Measurements from ENCODE around the gene TRMT2A.
A peak's percentile ranks its signal among the peaks of the same experiment; 100 is the strongest.

Gene TRMT2A

DNA sequence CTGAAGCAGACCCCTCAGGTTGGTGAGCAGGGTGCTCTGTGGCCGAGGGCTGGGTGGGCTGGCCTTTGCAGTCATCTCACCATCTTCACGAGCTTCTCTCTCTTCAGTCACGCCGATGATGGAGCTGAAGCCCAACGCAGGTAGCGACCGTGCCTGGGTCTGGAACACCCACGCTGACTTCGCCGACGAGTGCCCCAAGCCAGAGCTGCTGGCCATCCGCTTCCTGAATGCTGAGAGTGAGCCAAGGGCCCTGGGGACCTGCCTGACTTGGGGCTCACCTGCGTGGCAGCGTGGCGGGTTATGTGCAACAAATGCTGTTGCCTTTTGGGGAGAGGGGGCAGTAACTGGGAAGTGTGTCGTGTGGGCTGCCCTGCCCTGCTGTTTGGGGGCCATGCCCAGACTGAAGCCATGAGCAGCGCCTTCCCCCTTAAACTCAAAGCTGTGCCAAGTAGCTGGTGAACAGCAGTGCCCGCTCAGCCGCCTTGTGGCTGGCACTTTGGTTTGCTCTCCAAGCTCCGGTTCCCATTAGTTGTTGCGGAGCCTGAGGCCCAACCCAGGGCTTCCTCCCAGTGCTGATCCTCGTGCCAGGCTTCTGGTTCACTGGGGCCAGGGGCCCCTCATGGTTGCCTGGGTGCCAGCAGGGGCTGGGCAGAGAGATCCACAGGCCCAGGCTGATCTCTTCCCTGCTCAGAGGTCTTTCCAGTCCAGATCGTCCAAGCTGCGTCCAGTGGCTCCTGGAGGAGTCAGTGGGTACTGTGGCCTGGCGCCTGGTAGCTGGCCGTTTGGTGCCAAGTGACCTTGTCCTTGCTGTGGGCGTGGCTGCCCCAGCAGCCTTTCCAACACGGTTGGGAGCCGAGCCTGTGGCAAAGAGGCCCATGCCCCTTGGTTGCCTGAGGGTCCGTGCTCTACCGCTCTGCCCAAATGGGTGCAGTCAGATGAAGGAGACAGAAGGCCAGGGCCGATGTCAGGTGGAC, 8.5 kb upstream of the TRMT2A start:
- no peak for DNase-seq (ENCODE audit: low read depth, low spot score)
- ChIA-PET CTCF (no interaction called here), POLR2A (no interaction called here)
- TF ChIP-seq, protein P1, sequence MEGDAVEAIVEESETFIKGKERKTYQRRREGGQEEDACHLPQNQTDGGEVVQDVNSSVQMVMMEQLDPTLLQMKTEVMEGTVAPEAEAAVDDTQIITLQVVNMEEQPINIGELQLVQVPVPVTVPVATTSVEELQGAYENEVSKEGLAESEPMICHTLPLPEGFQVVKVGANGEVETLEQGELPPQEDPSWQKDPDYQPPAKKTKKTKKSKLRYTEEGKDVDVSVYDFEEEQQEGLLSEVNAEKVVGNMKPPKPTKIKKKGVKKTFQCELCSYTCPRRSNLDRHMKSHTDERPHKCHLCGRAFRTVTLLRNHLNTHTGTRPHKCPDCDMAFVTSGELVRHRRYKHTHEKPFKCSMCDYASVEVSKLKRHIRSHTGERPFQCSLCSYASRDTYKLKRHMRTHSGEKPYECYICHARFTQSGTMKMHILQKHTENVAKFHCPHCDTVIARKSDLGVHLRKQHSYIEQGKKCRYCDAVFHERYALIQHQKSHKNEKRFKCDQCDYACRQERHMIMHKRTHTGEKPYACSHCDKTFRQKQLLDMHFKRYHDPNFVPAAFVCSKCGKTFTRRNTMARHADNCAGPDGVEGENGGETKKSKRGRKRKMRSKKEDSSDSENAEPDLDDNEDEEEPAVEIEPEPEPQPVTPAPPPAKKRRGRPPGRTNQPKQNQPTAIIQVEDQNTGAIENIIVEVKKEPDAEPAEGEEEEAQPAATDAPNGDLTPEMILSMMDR (IDR thresholded peaks at IDR 0.05; ENCODE audit: insufficient read depth, low read length, missing control alignments): no peak
- no peak overlapping the region for H3K4me3 ChIP-seq (ENCODE audit: low read depth, low read length)

DNA sequence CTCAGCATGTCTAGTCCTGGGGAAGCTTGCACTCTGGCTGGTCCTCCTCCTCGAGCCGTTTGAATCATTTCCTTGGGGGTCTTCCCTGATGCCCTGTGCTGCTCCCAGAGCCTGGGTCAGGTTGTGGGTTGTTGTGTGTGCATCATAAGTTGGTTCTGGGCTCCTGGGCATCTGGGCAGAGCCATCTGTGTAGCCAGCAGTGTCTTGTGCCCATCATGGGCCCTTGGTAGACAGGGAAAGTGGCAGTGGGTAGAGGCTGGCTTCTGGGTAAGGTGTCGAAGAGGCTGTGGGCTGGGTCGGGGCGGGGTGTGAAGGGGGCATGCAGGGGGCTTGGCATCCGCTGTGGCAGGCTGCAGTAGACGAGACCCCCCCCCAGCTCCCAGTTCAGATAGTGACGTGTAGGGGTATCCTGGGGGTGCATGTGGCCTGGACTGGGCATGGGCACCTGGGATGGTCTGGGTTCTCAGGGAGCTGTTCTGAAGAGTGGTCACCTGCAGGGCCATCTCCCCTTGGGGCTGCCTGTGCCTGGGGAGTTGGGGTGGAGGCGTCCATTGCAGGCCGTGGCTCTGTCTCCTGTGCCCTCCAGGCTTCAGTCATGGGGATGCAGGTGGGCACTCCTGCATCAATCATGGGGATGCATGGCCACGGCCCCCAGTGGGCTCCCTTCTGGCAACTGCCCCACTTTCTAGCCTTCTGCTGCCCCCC, 7.2 kb upstream of the TRMT2A start:
- TF ChIP-seq, protein P1 (IDR thresholded peaks at IDR 0.05; ENCODE audit: insufficient read depth, low read length, missing control alignments): no peak
- ChIA-PET CTCF (interaction anchor here (1.2 kb wide), 1 partner anchor 109 kb away, joined by 3 read pairs; no protein-coding TSS in a partner anchor), POLR2A (no interaction called here)
- no peak overlapping the region for H3K4me3 ChIP-seq (ENCODE audit: low read depth, low read length)
- DNase-seq (ENCODE audit: low read depth, low spot score): no peak

DNA sequence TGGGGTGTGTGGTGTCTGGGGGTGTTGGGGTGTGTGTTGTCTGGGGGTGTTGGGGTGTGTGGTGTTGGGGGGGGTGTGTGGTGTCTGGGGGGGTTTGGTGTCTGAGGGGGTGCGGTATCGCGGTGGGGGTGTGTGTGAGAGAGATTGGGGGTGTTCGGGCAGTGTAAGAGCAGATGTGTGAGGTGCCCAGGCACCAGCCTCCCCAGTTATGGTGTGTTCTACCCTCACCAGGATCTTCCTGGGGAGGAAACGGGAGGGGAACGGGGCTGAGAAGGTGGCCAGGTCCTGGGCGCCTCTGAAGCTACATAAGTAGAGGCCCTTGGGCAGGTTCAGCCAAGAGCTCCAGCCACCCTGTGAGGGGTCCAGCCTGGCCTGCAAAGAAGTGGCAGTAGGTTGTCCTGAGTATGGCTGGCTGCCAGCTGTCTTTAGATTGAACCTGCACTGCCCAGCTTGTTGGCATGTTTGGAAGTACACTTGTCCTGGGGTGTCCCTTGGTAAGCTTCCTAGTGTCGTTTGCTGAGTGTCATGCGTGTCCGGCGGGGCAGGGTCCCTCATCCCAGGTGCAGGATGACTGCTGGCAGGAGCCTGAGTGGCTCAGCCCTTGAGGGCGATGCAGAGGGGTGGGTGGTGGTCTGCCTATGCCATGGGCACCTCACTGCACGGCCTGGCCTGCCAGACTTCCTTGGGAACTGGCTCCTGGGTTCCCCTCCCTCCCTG, 6.5 kb upstream of the TRMT2A start:
- CTCF ChIA-PET: interaction anchor here (1.2 kb wide), 1 partner anchor 109 kb away, joined by 3 read pairs; no protein-coding TSS in a partner anchor
- TF ChIP-seq, protein P1 (IDR thresholded peaks at IDR 0.05; ENCODE audit: insufficient read depth, low read length, missing control alignments): no peak
- DNase-seq (ENCODE audit: low read depth, low spot score): no peak
- POLR2A ChIA-PET: no interaction called here
- H3K4me3 ChIP-seq (ENCODE audit: low read depth, low read length): no peak overlapping the region

DNA sequence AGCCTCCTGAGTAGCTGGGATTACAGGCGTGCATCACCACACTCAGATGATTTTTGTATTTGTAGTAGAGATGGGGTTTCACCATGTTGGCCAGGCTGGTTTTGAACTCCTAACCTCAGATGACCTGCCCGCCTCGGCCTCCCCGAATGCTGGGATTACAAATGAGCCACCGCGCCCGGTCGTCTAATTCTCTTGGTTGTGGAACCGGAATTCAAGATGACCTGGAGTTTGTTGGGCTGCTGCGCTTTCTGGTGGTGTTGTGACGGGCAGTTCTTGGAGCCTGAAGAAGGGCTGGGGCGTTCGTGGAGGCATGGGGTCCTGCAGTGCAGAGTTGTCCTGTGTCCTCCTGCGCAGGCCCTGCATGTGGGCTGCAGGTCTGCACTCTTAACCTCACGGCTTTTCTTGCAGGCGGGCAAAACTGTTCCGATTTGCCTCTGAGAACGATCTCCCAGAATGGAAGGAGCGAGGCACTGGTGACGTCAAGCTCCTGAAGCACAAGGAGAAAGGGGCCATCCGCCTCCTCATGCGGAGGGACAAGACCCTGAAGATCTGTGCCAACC, 4.9 kb upstream of the TRMT2A start:
- POLR2A ChIA-PET: no interaction called here
- CTCF ChIA-PET: no interaction called here
- TF ChIP-seq, protein P1 (IDR thresholded peaks at IDR 0.05; ENCODE audit: insufficient read depth, low read length, missing control alignments): no peak
- no peak overlapping the region for H3K4me3 ChIP-seq (ENCODE audit: low read depth, low read length)
- no peak for DNase-seq (ENCODE audit: low read depth, low spot score)

DNA sequence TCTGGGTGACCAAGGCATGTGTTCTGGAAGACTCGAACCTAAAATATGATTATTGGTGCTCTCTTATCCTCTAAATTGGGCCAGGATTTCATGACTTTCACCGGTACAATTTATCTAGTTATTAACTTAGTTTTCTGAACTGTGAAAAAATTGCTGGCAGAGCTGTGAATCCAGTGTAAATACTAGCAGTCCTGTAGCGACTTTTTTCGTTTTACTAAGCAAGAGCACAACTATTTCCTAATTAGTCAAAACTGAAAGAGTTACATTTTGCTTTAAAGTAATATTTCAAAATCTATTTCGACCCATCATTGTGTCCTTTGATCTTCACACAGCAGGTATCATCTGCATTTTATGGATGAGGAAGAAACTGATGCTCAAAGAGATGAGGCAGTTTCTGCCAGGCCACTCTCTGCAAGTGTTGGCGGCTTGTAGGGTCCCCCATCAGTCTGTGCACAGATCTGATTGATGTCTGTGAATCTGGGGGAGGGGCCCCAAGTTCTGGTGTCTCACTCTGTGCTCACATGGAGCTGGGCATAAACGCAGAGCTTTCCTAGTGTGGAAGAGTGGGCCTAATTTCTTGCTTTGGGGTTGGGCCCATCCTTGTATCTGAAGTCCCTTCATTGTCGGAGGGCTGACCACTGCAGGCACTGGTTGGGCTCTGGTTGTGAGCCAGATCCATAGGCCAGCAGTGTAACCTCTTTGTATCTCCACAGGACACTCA, 1.4 kb upstream of the TRMT2A start:
- ChIA-PET CTCF (interaction anchor here (3.6 kb wide), 1 partner anchor 11 kb away, joined by 27 read pairs; no protein-coding TSS in a partner anchor), POLR2A (interaction anchor here (2.6 kb wide), 1 partner anchor 12 kb away, joined by 12 read pairs; the partner anchor contains the start of gene ZDHHC8)
- DNase-seq (ENCODE audit: low read depth, low spot score): no peak
- H3K4me3 ChIP-seq (ENCODE audit: low read depth, low read length): peak overlapping the region; percentile 78
- TF ChIP-seq, protein P1 (IDR thresholded peaks at IDR 0.05; ENCODE audit: insufficient read depth, low read length, missing control alignments): no peak

Data from AG04449 (cell line).